Ishikawa (cell line): ENCODE data around the gene SLC27A4.

Experiments
- CEBPB ChIP-seq: IDR thresholded peaks from 2 replicates; pipeline ENCODE4 v1.6.1; 2012
- EP300 ChIP-seq: IDR thresholded peaks from 2 replicates; pipeline ENCODE4 v1.6.1; 2012; ENCODE audit warnings: borderline replicate concordance
- RAD21 ChIP-seq: IDR thresholded peaks from 2 replicates; pipeline ENCODE4 v1.6.1; 2012; ENCODE audit warnings: low read depth
- YY1 ChIP-seq: IDR thresholded peaks from 2 replicates; pipeline ENCODE4 v1.6.1; 2012; ENCODE audit warnings: low read depth

- TF ChIP-seq EP300 = no peak
- TF ChIP-seq YY1 = no peak
- TF ChIP-seq CEBPB = no peak
- no peak for TF ChIP-seq RAD21
Measured at GRCh38 chr9:128389395-128390149, 49.2 kb downstream of the SLC27A4 start.
